Right lobe of liver (tissue), 4 donors: Measurements from ENCODE around the gene AARS2.

Source experiments
- CTCF ChIP-seq, 4 donors: fragments of 200-600 bp in 3 of 4; fragments of 450-650 bp in 1 of 4; IDR thresholded peaks; one replicate each; pipeline versions ENCODE4 v1.5.1 to v1.8.0; 2016 to 2022; ENCODE audit warnings: antibody characterized with exemption in 4 of 4, mild to moderate bottlenecking in 2 of 4
- POLR2A ChIP-seq: fragments of 450-650 bp; IDR thresholded peaks from one replicate; pipeline ENCODE4 v1.6.1; 2017; ENCODE audit warnings: antibody characterized with exemption, mild to moderate bottlenecking
- donor health status: DM: no; HTN: no; CAD: no.
- donor health status: DM: no; HTN: no; CAD: no.
- donor health status: DM: no; HTN: yes; CAD: no.

DNA sequence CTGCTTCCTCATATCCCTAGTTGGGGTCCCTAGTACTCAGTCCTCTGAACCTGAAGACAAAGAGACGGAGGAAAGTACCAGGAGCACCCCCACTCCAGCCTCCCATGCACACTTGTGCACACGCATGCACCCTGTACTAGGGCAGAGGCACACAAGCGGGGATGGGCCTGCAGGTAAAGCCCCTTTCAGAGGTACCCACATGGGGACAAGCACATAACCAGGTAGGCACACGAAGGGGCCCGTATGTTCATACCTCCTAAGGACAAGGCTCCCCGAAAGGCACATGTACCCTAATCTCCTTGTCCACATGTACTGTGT, 41.8 kb downstream of the AARS2 start:
- no peak for TF ChIP-seq CTCF (IDR thresholded peaks at IDR 0.05)
- TF ChIP-seq POLR2A: no peak
